NCI-H1105 (cell line): ENCODE results near the gene CNPY1.

Experiments
- DNase-seq: peaks from one replicate; lab custom pipeline; 2025; lab: John Stamatoyannopoulos, UW

CNPY1 gene

DNA sequence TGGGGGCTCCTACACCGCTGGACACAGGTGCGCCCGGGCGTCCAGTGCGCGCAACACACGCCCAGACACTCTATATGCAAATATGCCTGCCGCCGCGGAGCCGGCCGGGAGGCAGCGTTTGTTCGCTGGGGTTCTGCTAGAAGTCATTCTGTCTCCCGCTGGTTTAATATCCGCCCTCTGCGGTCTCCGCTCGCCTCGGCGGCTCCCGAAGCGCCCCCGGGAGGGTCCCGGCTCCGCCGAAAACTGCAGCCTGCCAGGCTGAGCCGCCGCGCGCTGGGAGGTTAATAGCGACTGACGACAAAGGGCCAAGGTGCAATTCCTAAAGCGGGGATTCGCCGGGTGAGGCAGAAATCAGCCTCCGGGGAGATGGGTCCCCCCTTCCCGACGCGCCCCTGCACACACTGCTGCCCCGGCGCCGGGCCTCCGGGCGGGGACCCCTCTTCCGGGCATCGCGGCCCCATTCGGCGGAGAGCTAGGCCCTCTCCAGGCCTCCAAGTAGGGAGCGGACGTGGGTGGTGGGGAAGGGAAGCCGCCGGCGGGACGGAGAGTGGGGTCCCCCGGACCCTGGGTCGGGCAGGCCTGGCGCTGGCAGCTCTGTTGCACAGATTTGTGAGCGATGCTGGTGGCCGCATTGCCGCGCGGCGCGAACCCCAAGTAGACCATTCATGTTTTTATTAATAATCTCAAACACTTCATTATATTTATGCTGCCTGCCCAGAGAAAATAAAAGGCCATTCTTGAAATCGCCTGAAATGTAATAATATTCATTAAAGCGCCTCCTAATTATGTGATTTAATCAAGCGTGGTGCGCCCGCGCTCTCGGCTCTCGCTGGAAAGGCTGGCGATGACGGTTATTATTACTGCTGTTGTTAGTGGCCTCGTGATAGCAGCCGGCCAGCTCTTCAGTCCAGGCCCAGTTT lies 79.3 kb downstream of the CNPY1 start:
- peak; percentile 66 for DNase-seq

DNA sequence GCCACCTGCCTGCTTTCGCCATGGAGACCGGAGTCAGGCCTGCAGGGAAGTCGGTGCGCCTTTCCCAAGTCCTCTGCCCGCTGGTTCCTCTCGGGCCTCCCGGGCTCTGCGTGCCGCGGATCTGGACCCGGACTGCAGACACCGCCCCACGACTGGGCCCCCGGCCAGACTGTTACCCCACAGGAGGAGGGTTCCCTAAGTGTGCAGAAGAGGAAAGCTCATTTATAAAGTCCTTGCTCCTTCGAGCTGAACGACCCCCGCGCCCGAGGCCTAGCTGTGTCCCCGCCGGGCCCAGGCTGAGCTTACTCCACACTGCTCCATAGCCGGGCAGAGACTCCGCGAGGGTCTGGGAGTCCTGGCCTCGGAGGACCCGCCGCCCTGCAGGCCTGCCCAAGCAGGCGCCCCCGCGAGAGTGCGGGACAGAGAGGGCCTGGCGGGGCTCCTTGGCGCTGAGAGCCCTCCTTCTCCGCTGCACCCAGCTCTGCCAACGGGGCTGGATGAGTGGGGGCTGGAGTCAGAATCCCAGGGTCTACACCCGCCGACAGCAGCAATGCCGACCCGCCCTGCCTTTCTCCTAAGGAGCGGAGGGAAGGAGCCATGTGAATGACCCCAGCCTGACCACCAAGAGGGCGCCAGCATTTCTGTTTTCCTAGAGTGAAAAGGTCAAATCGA lies 80.1 kb downstream of the CNPY1 start:
- DNase-seq, result no peak

- DNase-seq, result no peak
Observed at GRCh38 chr7:155465761-155466141, 80.6 kb downstream of the CNPY1 start.

GRCh38 chr7:155464948-155465739 lies 81.2 kb downstream of the CNPY1 start:
- DNase-seq, result no peak

DNA sequence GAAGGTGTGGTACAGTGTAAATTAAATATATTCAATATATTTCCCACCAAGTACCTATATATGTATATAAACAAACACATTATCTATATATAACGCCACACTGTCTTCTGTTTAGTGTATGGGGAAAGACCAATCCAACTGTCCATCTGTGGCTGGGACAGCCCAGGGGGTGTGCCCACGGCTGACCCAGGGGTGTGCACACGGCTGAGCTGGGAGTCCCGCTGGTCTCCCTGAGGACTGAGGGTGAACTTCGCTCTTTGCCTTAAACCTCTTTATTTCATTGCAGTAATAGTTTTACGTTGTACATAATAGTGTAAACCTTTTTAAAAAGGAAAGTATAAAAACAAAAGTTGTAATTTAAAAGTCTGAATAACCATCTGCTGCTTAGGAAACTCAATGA lies 82.2 kb downstream of the CNPY1 start:
- DNase-seq, result no peak

GRCh38 chr7:155463114-155463811 lies 83.1 kb downstream of the CNPY1 start:
- DNase-seq, result no peak

- no peak for DNase-seq
Observed at GRCh38 chr7:155462163-155462735, 84.1 kb downstream of the CNPY1 start.

GRCh38 chr7:155461631-155462030 lies 84.7 kb downstream of the CNPY1 start:
- DNase-seq, result no peak

GRCh38 chr7:155460926-155461613 lies 85.3 kb downstream of the CNPY1 start:
- no peak for DNase-seq

GRCh38 chr7:155459700-155460461 lies 86.5 kb downstream of the CNPY1 start:
- DNase-seq, result no peak

- DNase-seq, result no peak
Observed at GRCh38 chr7:155458878-155459699, 87.3 kb downstream of the CNPY1 start.

GRCh38 chr7:155458111-155458877 lies 88.1 kb downstream of the CNPY1 start, which contains the start of gene EN2:
Gene EN2 (plus strand): TSS chr7:155458129. CDS start chr7:155458378, 249 bp downstream.
- DNase-seq, result no peak

DNA sequence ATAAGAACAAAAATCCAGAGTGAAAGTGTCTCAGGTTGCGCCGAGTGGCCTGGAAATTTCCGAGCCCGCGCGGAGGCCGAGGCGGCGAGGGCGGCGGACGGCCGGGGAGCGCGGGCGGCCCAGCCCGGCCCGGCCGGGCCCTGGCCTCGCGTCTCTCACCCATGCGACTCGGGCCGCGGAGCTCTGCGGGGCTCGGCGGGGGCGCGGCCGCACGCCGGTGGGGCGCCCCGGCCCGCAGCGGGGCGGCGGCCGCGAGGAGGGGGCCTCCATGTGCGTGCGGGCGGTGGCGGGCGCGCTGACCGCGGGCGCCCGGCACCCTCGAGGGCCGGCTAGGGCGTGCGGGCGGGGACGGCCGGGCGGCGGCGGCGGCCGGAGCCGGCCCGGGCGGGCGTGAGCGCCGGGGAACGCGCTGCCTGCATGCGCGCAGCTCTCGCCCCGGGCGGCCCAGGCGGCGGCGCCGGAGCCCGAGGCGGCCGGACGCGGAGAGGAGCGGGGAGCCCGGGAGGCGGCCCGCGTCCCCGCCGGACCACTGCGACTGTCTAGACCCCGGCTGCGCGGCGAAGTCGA lies 88.7 kb downstream of the CNPY1 start:
- no peak for DNase-seq

- peak; percentile 77 for DNase-seq
Observed at GRCh38 chr7:155456738-155457543, 89.4 kb downstream of the CNPY1 start.

DNA sequence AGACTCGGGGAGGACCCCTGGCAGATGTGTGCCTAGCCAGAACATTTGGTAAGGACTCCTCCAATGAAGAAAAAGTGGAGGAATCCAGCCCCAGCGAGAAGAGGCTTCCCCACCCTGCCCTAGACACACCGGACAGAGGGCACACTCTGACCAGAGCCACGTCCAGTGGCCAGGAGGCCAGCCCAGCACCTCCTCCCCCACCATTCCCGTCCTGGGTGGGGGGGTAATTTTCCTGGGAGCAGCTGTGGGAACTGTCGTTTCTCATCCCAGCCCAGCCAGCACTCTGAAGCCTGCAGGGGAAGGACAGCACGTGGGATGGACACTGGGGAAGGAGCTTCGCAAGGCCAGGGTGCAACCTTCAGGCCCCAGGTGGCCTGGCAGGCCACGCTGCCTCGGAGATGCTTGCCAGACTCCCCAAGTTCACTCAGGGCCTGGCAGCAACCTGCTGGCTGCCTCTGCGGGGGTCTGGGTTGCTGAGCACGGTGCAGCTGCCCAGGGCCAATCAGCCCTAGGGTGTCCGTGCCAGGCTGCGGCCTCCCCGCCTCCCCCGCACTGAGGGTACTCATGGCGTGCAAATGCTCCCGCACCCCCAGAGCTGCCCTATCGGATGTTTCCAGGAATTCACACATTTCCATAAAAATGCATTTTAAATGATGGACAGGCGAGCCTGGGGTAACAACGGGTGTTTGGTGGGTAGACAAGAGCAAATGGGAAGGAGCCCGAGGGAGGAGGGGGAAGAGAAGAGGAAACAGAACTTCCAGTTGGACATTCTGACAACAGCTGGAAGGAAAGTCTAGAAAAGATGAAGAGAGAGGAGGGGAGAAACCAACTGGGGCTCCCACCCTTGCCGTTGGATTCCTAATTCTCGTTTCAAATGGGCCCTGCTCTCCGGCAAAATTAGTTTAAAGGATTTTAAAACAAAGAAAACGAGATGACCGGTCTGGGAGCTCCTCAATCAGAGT lies 90.3 kb downstream of the CNPY1 start:
- DNase-seq, result no peak

DNA sequence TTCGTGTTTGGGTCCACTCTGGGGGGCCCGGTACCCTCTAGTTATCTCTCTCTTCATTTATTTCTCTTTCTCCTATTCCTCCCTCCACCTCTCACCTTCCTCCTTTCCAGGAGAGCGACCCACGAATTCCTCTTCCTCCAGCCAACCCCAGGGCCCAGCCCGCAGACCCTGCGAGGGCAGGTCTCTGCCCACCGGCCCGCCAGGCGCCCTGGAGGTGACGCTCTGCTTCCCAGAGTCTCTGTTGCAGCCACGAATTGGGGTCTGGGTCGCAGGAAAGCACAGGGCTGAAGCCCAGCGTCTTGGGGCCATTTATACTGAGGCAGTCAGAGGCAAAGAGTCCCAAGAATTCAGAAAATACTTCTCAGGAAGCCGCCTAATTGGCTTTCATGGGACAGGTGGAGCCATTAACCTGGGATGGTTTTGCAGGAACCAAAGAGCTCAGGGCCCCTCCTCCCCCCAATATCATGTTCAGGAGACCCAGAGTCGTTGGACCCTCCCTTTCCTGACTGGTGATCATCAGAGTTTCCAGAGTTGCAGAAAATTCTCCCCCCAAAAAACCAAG lies 91.1 kb downstream of the CNPY1 start:
- DNase-seq, result no peak
